GM21737 (cell line): ENCODE data around the gene OPTC.
"Not testable (repeated sequence)": the region's sequence is repeated elsewhere in the genome, so short reads cannot be mapped to it uniquely, and the experiment has no call there.

Experiments
- ATAC-seq: cut with Tn5 transposase; IDR thresholded peaks from one replicate; pipeline ENCODE4 v1.9.1; 2021; ENCODE audit warnings: mild to moderate bottlenecking, moderate library complexity; ENCODE audit not compliant: unreplicated experiment

OPTC gene

GRCh38 chr1:203513585-203514031, 19.7 kb downstream of the OPTC start:
- no peak for ATAC-seq

GRCh38 chr1:203516184-203516583, 22.2 kb downstream of the OPTC start:
- no peak for ATAC-seq

- ATAC-seq: no peak
These were observed 23.0 kb downstream of the OPTC start for GRCh38 chr1:203516906-203517305.

- ATAC-seq: no peak
These were observed 23.6 kb downstream of the OPTC start for GRCh38 chr1:203517426-203518110.

- ATAC-seq: not testable (repeated sequence)
These were observed 24.2 kb downstream of the OPTC start for GRCh38 chr1:203518139-203518538.

GRCh38 chr1:203518541-203518940, 24.6 kb downstream of the OPTC start:
- ATAC-seq: no peak

GRCh38 chr1:203519053-203519840, 25.3 kb downstream of the OPTC start:
- ATAC-seq: no peak

GRCh38 chr1:203519896-203520295, 25.9 kb downstream of the OPTC start:
- ATAC-seq: no peak

- no peak for ATAC-seq
These were observed 26.4 kb downstream of the OPTC start for GRCh38 chr1:203520315-203520714.

GRCh38 chr1:203521074-203521794, 27.3 kb downstream of the OPTC start:
- ATAC-seq: no peak

GRCh38 chr1:203521812-203522211, 27.9 kb downstream of the OPTC start:
- no peak for ATAC-seq

GRCh38 chr1:203522237-203522636, 28.3 kb downstream of the OPTC start:
- ATAC-seq: no peak

- no peak for ATAC-seq
These were observed 29.7 kb downstream of the OPTC start for GRCh38 chr1:203523667-203524066.

- no peak for ATAC-seq
These were observed 30.2 kb downstream of the OPTC start for GRCh38 chr1:203524152-203524551.

GRCh38 chr1:203524824-203525223, 30.9 kb downstream of the OPTC start:
- no peak for ATAC-seq

GRCh38 chr1:203525685-203526084, 31.7 kb downstream of the OPTC start:
- no peak for ATAC-seq

GRCh38 chr1:203526130-203526529, 32.2 kb downstream of the OPTC start:
- ATAC-seq: no peak

GRCh38 chr1:203526572-203526971, 32.6 kb downstream of the OPTC start:
- ATAC-seq: no peak

GRCh38 chr1:203527013-203527412, 33.1 kb downstream of the OPTC start:
- ATAC-seq: no peak

- no peak for ATAC-seq
These were observed 34.1 kb downstream of the OPTC start for GRCh38 chr1:203528063-203528462.

- no peak for ATAC-seq
These were observed 35.3 kb downstream of the OPTC start for GRCh38 chr1:203528976-203529835.
